ENCODE measurements around the gene DENND6B.

DNA sequence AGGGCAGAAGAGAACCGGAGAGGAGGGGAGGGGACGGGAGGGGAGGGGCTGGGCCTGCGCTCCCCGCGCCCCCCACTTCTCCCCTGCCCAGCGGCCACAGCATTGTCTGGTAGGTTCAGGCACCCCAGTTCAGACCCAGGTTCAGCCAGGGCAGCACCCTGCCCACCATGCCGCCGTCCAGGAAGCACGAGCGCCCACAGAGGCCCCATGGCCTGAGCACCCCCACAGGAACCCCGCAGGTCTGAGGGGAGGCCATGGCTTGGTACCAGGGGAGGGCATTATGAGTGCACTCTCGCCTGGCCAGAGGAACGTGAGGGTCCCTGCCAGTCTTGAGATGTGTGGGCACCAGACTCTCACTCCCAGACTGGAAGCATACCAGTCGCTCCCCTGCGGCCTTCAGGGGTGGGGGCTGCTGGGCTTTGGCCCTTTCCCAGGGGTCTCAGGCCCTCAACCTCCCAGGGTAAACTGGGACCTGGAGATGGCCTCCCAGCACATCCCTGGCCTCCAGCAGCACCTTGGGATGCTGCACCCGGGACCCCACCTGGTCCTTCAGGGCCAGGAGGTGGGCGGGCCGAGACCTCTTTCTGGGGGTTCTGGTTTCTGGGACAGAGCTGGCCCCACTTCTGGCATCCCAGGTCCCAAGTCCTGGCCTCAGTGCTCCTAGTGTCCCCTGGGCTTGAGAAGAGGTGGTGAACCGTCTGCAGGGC is 18.8 kb downstream of the DENND6B start:
- TF ChIP-seq POLR2A (IDR thresholded peaks at IDR 0.05) (no peak), POLR2AphosphoS5 (IDR thresholded peaks at IDR 0.05) (no peak)
- TF ChIP-seq, protein P1, sequence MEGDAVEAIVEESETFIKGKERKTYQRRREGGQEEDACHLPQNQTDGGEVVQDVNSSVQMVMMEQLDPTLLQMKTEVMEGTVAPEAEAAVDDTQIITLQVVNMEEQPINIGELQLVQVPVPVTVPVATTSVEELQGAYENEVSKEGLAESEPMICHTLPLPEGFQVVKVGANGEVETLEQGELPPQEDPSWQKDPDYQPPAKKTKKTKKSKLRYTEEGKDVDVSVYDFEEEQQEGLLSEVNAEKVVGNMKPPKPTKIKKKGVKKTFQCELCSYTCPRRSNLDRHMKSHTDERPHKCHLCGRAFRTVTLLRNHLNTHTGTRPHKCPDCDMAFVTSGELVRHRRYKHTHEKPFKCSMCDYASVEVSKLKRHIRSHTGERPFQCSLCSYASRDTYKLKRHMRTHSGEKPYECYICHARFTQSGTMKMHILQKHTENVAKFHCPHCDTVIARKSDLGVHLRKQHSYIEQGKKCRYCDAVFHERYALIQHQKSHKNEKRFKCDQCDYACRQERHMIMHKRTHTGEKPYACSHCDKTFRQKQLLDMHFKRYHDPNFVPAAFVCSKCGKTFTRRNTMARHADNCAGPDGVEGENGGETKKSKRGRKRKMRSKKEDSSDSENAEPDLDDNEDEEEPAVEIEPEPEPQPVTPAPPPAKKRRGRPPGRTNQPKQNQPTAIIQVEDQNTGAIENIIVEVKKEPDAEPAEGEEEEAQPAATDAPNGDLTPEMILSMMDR (IDR thresholded peaks at IDR 0.05): no peak
